Smooth muscle cell of the brain vasculature (primary cell): ENCODE results near the gene ANKFN1.
A peak's percentile ranks its signal among the peaks of the same experiment; 100 is the strongest.
"Not testable (repeated sequence)": the region's sequence is repeated elsewhere in the genome, so short reads cannot be mapped to it uniquely, and the experiment has no call there.

Experiments used
- DNase-seq: peaks from one replicate; pipeline ENCODE4 v3.0.0-alpha.2; 2012; ENCODE audit warnings: low read depth, low spot score

The ANKFN1 gene

GRCh38 chr17:56182081-56182480 lies 28.8 kb downstream of the ANKFN1 start:
- no peak for DNase-seq

DNA sequence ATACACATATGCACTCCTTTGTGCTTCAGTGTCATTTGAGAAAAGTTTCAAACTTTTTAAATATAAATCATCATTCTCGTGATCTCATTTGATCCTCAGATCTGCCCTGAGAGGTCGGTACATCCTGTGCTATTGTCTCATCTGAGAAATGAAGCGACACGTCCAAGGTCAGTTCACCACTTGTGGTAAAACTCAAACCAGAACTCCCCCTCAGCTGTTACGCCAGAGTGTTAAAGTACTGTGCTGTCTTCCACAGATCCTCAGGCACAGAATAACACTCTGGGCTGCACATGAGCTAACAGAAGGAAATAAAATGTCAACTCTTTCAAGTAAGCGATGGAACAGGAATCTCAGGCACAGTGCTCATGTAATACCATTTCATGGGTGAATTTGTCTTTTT lies 31.4 kb downstream of the ANKFN1 start:
- DNase-seq = no peak

- no peak for DNase-seq
These were observed 32.4 kb downstream of the ANKFN1 start for GRCh38 chr17:56185491-56186221.

- peak; percentile 10 for DNase-seq
These were observed 33.0 kb downstream of the ANKFN1 start for GRCh38 chr17:56186222-56186786.

DNA sequence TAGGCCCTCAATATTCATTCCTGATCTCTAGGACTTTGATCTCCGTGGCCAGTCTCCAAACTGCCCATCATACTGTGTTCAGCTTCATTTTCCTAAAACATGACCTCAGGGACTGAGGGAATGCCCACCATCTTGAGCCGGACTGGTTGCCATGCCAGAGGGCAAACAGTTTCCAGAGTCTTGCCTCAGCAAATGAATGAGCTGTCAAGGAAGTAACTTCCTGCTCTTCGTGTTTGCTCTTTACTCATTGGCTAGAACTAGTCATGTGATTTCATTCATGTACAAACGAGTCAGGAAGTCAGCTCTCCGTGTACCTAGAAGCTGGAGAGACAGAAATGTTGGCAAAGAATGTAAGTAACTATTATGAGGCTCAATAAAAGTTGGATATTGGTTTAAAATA lies 50.2 kb downstream of the ANKFN1 start:
- no peak for DNase-seq

- DNase-seq = no peak
These were observed 53.1 kb downstream of the ANKFN1 start for GRCh38 chr17:56206351-56206750.

DNA sequence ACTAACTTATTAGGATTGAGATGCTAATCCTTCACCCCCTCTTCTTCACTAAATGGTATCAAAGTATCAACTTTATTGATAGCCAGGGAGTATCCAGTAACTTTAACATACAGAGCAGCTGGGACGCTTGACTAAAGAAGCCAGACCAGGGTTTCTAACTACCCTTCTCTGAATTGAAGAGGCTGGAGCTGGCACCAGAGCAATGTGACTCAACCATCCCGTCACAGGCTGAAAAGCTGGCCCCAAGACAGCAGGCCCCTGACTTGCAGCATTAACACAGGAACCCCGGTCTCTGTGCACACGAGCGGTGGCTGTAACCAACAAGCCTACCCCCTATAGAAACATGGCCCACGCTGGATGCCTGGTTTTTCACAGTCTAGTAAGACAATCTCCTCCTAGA lies 59.8 kb downstream of the ANKFN1 start:
- DNase-seq = no peak

DNA sequence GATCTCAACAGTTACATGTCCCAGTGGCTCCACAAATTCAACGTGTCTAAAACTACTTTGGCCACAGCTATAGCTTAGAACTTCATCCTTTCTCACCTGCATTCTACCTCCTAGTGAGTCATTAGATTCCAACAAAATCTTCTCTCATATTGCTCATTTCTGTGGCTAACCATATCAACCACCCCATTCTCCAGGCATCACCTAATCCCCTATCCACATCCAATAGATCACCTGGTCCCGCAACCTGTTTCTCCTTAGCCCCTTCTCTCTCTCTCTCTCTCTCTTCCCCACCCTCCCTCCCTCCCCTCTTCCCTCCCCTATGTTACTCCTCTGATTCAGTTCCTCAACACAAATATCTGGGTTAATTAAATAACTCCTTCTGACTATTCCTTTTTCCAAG lies 64.6 kb downstream of the ANKFN1 start:
- no peak for DNase-seq

DNA sequence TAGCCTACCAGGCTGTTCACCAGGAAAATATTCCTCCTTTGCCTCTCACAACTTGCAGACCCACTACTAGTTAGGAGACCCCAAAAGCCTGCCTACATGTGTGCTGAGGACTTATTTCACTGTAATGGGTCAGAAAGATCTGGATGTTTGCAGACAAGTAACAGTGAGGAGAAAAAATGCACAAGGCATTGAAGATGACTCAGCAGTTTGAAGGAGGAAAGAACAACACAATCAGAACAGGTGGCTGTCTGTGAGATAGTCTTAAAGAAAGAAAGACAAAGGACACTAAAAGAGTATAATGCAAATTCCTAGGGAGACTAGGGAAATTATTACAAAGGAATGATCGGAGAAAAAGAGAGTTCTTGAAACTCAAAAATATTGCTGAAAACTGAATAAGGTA lies 69.0 kb downstream of the ANKFN1 start:
- DNase-seq = no peak

DNA sequence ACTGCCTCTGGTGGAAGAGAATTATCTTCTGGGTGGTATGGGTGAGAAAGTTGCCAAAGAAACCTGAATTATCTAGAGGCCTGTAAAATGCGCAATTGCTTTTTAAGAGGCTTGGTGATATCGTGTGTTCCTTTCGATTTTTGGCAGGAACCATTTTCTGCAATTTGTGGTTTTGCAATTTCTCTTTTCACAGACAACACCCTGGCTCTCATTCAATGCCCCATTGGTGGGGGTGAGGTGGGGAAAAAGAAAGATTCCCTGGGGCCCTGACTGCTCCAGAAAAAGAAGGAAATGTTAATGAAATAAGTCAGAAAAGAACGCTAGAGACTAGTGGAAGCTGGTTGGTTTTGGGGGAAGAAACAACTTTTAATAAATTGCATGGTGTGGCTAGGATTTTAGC lies 77.4 kb downstream of the ANKFN1 start:
- no peak for DNase-seq

DNA sequence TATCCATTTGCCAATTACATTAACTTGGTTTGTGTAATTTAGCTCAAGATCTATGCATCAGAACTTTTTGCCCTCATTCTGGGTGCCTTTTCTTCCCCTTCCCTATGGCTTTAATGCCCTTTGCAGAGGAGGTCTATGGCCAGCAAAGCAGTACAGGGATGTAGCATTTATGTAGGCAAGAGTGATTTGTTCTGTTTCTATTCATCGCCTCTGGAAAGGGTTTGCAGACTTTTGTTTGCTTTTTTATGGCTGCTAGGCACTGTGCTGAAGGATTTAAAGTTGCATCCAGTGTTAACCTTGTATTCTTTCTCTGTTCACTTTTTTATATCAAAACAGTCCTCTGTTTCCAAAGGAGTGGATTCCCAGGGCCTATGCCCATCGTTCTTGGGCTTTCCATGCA lies 78.0 kb downstream of the ANKFN1 start:
- no peak for DNase-seq

DNA sequence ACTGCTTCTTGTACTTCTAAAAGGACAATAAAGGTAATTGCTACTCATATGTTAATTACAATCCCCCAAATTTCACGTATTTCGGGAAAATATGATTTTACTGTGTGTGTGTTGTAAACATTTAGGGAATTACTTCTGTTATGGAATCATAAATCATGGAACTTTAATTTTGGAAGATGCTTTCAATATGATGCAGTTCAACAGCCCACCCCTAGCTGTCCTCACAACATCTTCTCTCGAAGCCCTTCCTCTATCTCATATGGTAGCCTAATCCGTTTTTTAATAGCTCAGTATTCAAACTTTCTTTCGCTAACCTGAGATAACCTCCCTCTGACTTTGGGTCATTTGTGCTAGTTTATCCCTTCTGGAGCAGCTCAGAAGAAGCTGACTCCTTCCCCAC lies 78.4 kb downstream of the ANKFN1 start:
- DNase-seq = no peak

DNA sequence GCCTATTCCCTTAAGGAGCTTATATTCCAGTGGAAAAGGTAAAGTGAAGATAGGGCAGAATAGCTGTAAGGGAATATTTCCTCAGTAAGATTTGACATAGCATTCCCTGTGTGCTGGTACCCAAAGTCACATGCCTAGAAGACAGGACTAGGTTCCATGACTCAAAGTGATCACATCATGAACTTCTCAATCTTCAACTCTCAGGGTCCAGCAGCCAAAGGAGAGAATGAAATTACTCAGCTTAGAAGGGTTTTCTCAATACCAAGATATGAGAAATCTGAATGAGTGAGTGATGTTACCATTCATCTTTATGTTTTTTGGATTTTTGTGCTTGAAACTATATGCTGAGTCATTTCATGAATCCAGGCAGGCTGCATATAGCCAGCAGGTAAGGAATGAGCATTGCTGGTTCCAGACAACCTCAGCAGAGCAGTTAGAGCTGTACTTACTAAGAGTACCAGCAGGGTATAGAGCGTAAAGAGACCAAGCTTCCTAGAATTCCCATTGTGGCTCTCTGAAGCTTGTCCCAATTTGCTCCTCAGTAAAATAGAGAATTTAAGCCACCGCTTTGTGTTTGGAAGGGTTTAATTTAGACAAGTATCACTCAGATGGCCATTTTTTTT lies 91.1 kb downstream of the ANKFN1 start:
- DNase-seq = no peak

DNA sequence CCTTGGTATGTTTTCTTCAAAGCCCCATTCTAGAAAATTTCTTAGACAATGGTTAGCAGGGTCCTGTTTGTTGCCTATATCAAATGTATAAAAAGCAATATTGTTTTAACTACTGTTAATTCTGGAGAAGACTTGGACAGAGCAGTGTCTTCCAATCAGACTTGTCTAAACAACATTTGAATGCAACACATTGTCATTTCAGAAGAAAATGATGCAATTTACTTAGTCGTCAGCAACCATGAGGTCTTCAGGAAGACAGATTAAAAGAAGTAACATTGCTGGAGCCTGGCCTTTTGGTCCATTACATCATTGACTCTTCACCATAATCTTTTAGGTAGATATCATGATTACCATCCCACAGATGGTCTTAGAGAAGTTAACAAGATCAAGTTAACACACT lies 94.5 kb downstream of the ANKFN1 start:
- no peak for DNase-seq

DNA sequence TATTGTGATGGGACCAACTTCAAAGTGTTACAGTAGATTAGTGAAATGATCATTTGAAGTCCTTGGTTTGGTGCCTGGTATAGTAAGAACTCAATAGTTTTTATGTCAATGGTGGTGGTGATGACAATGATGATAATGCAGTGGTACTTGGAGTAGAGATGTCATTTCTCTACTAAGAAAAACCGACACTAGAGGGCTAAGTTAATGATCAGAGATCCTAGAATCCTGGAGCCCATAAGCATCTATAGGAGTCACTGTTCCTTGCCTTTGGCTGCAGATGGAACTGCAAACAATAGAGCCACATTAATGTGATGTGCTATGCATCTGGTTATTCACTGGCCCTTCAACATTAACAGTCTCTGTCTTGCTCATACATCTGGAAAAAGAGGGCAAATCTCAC lies 103.8 kb downstream of the ANKFN1 start:
- no peak for DNase-seq

DNA sequence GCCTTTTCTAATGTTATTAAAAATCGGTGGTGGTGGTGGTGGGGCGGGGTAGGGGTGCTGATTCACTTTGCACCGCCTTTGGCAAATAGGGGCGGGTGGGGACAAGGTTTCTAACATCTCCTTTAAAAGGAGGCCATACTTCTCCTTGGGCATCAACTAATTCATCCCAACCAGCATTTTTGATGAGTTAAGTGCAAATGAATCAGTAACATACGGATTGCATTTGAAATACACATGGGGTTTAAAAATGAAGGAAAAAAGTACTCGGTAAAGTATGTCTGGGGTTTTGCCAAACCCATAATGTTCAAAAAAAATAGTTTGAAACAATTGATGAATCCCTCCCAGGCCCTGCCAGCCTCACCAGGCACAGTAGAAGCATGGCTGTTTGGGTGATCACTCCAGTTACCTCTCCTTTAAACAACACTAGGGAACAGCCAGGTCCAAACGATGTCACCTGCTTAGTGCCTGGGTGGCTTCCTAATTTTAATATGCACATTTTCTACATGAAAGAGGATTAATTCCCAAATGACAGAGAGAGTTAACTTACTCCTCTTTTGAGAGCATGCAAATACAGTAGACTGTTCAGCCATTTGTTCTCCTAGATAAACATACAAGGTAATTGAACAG lies 107.2 kb downstream of the ANKFN1 start:
- DNase-seq = no peak

GRCh38 chr17:56262803-56263202 lies 109.5 kb downstream of the ANKFN1 start:
- no peak for DNase-seq

DNA sequence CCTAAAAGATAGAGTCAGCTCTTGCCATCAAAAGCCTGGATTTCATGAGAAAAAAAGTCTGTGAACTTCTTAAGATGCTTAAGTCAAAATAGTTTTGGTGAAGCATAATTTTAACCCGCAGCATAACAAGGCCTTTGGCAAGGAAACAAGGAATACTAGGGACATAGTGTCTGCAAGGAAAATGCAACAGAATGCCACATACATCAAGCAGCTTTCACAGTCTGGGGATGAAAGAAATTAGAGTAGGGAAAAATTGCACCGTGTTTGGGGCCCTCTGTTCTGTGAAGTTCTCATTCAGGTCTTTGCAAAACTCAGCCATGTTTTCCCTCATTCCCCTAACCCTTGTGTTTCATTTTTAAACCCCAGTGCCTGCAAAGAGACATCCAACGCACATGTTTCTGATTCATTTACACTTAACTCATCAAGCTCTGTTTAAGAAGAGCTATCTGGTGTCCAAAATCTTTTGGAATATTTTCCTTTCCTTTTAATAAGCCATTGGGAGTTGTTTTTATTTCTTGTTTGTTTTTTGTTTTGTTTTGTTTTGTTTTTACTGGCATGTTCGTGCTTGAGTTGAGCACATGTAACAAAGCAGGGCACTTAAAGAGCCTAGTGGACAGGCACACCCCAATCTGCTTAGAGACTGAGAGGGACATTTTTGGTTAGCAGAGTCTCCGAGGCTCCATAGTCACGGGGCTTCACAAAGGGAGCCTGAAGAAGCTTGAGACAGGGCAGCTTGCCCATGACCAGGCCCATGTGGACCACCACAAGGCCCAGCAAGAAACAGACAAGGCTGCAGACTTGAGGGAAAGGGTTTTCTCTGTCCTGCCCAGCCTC lies 116.5 kb downstream of the ANKFN1 start:
- DNase-seq = no peak

- no peak for DNase-seq
These were observed 121.2 kb downstream of the ANKFN1 start for GRCh38 chr17:56274491-56274890.

GRCh38 chr17:56284482-56284881 lies 131.2 kb downstream of the ANKFN1 start:
- DNase-seq = no peak

DNA sequence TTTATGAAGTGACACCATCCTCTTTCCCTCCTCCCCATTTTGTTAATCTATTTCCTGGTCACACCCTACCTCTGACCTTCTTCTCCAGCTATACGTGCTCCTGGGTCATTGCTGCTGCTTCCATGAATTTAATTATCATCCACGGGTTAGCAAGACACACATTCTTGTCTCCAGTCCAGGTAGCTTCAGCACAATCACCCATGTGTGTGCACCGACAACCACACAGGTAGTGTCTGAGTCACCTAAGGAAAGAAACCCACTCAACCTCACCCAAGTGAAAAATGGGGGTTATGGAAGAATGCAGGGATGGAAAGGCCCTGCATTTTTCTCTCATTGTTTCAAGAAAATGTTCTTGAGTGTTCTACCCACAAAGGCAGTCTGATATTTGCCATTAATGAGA lies 135.5 kb downstream of the ANKFN1 start:
- not testable (repeated sequence) for DNase-seq

DNA sequence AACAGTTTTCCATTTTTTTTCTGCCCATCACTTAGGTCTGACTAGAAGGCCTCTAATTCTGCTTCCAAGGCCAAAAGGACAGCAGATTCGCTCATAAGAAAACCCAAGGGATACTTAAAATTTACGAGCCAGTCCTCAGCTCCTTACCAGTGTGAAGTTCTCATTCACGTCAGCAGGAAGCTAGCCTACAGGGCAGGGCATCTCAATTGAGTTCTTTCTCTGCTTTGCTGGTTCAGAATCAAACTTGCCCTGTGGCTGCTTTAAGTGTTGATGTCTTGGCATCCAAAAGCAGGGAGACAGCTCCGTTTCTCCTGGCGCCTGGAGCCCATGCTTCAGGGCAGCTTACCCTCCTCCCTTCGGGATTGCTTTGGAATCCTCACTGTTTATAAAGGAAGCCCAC lies 136.0 kb downstream of the ANKFN1 start:
- no peak for DNase-seq
